HG03159 (cell line): Measurements from ENCODE around the gene NTN5.
"Not testable (repeated sequence)": the region's sequence is repeated elsewhere in the genome, so short reads cannot be mapped to it uniquely, and the experiment has no call there.

Experiments used
- ATAC-seq: cut with Tn5 transposase; IDR thresholded peaks from one replicate; pipeline ENCODE4 v1.9.1; 2021; ENCODE audit warnings: mild to moderate bottlenecking, moderate library complexity; ENCODE audit not compliant: unreplicated experiment

The NTN5 gene

GRCh38 chr19:48698046-48698445 is 25.2 kb upstream of the NTN5 start:
- ATAC-seq: no peak

DNA sequence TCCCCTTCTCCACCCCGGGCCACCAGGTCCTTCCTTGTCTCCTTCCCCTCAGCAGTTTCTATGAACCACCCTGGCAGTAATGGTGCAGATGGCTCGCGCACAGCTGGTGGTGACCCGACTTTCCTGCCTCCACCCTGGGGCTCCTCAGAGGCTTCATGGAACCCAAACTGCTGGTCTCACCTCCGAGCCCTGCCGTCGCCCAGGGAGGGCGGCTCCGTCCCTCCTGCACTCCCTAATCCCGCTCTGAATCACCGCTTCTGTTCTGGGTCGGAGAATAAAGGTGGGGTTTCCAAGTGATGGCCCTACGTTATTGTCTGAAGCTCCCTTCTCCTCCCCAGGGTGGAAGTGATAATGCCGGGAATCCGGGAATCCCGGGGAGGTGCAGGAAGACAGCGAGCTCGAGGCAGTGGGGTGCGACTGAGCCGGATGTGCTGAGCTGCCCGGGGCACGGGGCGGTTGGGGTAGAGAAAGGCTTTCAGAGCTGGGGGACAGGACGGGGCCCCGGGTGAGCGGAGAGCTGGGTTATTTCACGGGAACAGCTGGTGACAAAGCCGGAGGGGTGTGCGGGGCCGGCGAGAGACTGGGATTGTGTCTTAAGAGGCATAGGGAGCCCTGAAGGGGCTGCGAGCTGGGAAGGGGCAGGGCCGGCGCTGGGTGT is 23.7 kb upstream of the NTN5 start:
- no peak for ATAC-seq

- ATAC-seq: no peak
Measured at GRCh38 chr19:48695743-48696352, 23.0 kb upstream of the NTN5 start, which contains the start of gene FUT2. Gene FUT2 (plus strand): TSS chr19:48695971. CDS start chr19:48702957, 6,986 bp downstream.

- not testable (repeated sequence) for ATAC-seq
Measured at GRCh38 chr19:48693629-48694028, 20.8 kb upstream of the NTN5 start.

- no peak for ATAC-seq
Measured at GRCh38 chr19:48689449-48689848, 16.6 kb upstream of the NTN5 start.

DNA sequence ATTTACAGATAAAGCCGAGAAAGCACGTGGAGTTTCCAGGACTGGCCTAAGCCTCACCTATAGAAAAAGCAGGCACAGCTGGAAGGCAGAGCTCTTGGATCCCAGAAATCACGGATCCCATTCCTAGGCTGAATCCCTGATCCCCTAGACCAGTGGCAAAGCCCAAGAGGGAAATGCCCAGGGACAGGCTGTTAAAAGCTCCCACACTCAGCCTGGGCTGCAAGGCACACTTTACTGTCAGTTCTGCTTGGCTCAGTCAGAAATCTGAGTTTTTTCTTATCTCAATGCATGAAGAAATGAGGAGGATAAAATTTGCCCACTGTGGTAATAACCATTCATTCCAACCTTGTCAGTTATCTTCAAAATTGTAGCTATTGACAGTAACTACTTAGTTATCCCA is 15.0 kb upstream of the NTN5 start:
- no peak for ATAC-seq

DNA sequence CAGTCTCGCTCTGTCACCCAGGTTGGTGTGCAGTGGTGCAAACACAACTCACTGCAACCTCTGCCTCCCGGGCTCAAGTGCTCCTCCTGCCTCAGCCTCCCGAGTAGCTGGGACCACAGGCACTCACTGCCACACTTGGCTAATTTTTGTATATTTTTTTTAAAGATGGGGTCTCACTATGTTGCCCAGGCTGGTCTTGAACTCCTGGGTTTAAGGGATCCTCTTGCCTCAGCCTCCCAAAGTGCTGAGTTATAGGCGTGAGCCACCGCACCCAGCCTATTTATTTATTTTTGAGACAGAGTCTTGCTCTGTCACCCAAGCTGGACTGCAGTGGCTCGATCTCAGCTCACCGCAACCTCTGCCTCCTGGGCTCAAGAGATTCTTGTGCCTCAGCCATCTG is 13.8 kb upstream of the NTN5 start:
- ATAC-seq: not testable (repeated sequence)

DNA sequence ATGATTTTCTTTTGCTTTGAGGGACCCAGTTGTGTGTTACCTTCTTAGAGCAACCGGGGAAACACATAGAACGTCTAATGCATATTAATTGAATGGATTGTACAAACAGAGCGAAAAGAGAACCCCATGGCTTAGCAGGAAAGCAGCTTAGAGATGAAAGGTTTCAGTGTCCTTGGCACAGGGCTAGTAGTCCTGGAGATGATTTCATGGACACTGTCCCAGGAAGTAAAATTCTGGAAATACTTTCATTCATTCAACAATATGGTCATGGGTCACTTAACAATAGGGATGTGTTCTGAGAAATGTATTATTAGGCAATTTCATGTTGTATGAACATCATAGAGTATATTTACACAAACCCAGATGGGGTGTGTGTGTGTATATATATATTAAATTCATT is 13.3 kb upstream of the NTN5 start:
- no peak for ATAC-seq

DNA sequence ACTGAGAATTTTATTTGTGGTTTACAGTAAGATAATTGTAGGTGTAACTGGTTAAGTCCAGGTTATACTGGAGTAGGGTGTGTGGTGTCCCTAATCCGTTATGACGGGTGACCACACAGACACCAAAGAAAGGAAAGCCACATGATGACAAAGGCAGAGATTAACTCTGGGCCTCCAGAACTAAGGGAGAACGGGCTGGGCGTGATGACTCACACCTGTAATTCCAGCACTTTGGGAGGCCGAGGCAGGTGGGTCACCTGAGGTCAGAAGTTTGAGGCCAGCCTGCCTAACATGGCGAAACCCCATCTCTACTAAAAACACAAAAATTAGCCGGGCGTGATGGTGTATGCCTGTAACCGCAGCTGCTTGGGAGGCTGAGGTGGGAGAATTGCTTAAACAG is 12.8 kb upstream of the NTN5 start:
- ATAC-seq: no peak

- no peak for ATAC-seq
Measured at GRCh38 chr19:48683349-48683748, 10.5 kb upstream of the NTN5 start.

GRCh38 chr19:48681127-48681470 is 8.3 kb upstream of the NTN5 start:
- ATAC-seq: no peak

GRCh38 chr19:48680436-48681126 is 7.8 kb upstream of the NTN5 start:
- no peak for ATAC-seq

DNA sequence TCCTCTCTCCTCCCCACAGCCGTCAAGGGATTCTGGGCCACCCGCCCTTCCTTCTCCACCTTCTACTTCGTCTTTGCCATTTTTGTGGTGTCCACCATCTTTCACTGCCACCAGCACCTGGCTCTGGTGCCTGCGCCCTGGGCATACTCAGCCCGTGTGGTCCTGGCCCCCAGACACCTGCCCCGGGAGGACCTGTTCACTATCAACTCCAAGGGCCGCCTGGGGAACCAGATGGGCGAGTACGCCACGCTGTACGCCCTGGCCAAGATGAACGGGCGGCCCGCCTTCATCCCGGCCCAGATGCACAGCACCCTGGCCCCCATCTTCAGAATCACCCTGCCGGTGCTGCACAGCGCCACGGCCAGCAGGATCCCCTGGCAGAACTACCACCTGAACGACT is 7.2 kb upstream of the NTN5 start:
- ATAC-seq: not testable (repeated sequence)

DNA sequence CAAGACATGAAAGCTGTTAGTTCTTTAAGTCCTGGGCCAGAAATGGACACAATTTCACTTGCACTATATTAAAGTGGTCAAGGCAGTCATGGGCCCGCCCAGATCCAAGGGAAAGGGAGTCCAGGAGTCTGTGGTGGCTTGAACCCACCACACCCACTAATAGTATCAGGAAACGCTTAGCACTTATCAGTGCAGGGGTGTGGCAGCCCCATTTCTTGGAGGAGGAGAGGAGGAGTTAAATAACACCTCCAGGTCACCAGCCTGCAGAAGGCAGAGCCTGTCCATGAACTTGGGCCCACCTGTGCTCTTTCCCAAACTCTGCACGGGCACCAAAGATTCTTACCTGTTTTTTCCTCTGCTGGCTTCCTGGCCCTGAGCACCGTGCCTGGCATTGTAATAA is 5.4 kb upstream of the NTN5 start:
- ATAC-seq: no peak

DNA sequence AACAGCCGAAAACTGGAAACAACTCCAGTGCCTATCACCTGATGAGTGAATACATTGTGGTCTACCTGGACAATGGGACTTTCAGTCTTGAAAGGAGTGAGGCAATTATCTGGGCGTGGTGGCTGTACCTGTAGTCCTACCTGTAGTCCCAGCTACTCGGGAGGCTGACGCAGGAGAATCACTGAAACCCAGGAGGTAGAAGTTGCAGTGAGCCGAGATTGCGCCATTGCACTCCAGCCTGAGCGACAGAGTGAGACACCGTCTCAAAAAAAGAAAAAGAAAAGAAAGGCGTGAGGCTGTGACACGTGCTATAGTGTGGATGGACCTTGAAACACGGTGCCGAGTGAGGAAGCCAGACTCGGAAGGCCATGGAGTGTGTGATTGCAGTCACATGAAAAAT is 4.1 kb upstream of the NTN5 start:
- ATAC-seq: no peak

DNA sequence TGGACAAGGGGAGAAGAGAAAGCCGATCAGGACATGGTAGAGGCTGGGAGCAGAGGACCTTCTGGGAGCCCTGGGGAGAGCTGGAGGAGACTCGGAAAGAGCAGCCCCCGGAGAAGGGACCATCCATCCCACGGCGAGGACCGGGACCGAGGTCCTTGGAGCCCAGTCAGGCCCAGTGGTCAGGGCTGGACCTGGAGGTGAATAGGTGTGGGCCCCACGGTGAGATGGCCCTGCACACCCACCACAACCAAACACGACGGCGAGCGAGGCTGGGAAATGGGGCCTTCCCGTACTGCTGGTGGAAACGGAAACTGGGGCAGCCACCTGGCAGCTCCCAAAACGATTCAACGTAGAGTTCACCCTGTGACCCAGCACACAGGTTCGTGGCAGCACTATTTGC is 3.7 kb upstream of the NTN5 start:
- no peak for ATAC-seq

- ATAC-seq: no peak
Measured at GRCh38 chr19:48674921-48675824, 2.4 kb upstream of the NTN5 start.

DNA sequence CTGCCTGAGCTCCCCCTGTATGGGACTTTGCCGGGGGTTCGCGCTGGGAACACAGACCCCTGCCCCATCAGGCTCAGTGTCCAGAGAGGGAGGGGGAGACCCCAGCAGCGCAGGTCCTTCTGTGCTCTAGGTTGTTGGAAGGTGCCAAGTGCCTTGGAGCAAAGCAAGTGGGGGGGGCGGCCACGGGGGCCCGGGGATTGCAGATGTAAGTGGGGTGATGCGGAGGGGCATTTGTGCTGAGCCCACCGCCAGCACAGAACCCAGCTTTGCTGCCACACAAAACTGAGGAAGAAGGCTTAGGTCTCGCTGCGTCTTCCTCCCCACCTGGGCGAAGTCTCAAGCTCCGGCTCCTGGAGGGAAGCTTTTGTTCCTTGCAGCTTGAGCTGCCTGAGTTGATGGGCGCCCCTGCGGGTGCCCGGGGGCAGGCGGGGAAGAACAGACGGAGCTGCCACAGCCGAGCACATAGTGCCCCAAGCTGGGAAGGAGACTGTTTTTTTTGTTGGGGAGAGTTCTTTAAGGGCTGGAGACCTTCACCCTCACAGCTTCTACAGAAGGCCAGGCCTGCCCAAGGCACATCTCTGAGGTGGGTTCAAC is 1.5 kb upstream of the NTN5 start:
- ATAC-seq: no peak

DNA sequence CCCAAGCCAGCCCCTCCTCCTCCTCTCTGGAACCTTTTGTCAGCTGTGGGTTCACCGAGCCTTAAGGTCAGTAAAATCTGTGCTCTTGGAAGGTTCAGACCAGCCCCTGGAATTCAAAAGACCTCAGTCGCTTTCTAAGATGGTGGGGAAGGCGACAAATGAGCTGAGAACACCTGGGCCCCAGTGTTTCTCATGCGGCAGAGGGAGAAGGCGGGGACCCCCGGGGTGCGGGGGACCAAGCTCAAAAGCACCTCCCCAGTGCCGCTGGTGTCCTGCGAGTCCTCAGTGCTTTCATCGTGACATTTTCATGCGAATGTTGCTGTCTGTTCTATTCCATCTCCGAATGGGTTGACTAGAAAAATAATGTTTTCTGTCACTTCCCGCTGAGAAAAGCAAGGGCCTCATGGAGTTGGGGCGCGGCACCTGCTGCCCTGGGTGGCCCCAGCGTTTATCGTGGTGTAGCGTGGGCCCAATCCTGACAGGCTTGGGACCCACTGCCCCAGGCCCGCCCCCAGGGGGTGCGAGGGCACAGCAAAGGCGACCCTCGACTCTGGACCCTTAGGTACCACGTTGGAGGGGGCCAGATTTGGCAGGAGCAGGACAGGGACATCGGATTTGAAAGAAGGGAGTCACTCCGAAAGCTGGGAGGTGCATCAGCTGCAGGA is 751 bp upstream of the NTN5 start:
- no peak for ATAC-seq

- ATAC-seq: no peak
Measured at GRCh38 chr19:48671446-48671995, 1.3 kb downstream of the NTN5 start.
